ENCODE measurements around the gene USH1C.

USH1C gene

DNA sequence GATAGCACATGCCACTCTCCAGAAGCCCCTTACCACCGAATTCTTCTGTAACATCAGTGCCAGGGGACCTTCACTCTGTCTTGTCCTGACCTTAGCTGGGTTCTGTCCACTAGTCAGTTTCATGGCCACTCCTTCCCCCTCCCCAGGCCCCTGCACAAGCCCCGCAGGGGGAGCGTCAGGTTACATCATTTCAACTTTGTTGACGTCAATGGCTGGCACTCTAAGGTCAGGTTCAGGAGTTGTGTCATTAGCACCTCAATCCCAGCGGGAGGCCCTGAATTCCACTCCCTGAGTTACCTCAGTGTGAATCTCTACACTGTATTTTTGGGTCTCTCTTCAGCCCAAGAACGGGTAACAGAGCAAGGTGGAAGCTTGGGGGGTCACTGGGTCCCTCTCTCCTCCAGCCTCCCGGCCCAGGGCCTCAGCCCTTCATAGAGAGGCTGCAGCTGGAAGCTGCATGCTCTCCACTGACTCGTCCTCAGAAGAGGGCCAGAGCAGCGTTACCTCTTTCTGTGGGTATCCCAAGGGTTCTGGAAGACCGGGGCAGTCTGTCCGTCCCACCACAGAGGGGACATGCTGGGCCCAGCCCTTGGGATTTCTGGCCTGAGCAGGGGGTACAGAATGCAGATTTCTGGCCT lies 10.3 kb downstream of the USH1C start:
- WGBS, 2 experiments (ENCODE audit: insufficient coverage in 2 of 2), result 64 to 67% methylated on average over 10 to 11 of the region's 11 CpGs

DNA sequence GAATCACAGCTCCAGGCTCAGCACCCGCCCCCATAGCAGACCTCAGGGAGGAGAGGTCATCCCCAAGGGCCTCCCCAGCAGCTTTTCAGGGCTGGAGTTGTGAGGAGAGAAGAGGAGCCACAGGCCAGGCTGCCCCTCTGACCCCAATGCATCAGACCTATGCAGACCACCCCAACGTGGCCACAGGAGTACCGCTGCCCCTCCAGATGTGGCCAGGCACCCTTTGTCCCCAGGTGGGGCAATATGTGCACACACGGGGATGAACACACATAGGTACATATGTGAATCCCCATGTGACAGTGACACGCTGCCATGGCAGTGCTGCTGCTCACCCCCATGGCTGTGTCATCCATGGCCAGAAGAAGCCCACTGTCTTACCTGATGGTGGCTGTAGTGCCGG lies 10.9 kb downstream of the USH1C start:
- no peaks in the 10 kb centered on the region for H3K36me3 ChIP-seq (ENCODE audit: control insufficient read depth, insufficient read depth, low read length)
- 81 to 93% methylated on average over 6 of the region's 6 CpGs for WGBS, 2 experiments (ENCODE audit: insufficient coverage in 2 of 2)
- H3K9me3 ChIP-seq (ENCODE audit: control insufficient read depth, low read length), result no peaks in the 10 kb centered on the region
- peaks cover 5% of the 10 kb centered on the region for H3K4me1 ChIP-seq (ENCODE audit: control insufficient read depth, insufficient read depth, low read length, poor library complexity, severe bottlenecking)
- no peak overlapping the region for H3K27ac ChIP-seq (ENCODE audit: low read depth, low read length, severe bottlenecking)
- H3K4me3 ChIP-seq (ENCODE audit: extremely low read depth, insufficient read depth, low read length, poor library complexity, severe bottlenecking), result no peak overlapping the region

More for the DNA sequence above, 10.3 kb downstream of the USH1C start:
- Histone ChIP-seq H3K9me3 (ENCODE audit: control insufficient read depth, low read length) (no peaks in the 10 kb centered on the region), H3K4me3 (ENCODE audit: extremely low read depth, insufficient read depth, low read length, poor library complexity, severe bottlenecking) (no peak overlapping the region), H3K36me3 (ENCODE audit: control insufficient read depth, insufficient read depth, low read length) (no peaks in the 10 kb centered on the region), H3K4me1 (ENCODE audit: control insufficient read depth, insufficient read depth, low read length, poor library complexity, severe bottlenecking) (peaks cover 5% of the 10 kb centered on the region), H3K27ac (ENCODE audit: low read depth, low read length, severe bottlenecking) (no peak overlapping the region)

DNA sequence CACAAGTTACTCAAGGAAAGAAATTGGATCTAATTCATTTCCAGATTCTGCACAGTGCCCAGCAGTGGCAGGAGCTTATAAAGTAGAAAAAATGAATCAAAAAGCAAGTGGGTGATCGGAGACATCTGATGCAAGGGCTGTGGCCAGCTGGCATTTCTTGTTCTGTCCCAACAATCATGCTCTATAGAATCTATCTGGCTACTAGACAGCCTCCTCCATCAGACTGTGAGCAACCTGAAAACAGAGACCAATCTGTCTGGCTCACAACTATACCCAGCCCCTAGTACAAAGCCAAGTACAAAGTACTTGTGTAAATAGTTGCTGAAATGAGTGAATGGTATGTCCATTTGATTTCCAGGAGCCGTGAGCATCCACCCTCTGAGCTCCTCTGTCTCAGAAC lies 11.4 kb downstream of the USH1C start:
- no peaks in the 10 kb centered on the region for H3K36me3 ChIP-seq (ENCODE audit: control insufficient read depth, insufficient read depth, low read length)
- no peak overlapping the region for H3K27ac ChIP-seq (ENCODE audit: low read depth, low read length, severe bottlenecking)
- H3K9me3 ChIP-seq (ENCODE audit: control insufficient read depth, low read length), result no peaks in the 10 kb centered on the region
- H3K4me3 ChIP-seq (ENCODE audit: extremely low read depth, insufficient read depth, low read length, poor library complexity, severe bottlenecking), result no peak overlapping the region
- peaks cover 5% of the 10 kb centered on the region for H3K4me1 ChIP-seq (ENCODE audit: control insufficient read depth, insufficient read depth, low read length, poor library complexity, severe bottlenecking)
- WGBS, 2 experiments (ENCODE audit: insufficient coverage in 2 of 2), result 79 to 100% methylated on average over 2 of the region's 2 CpGs

DNA sequence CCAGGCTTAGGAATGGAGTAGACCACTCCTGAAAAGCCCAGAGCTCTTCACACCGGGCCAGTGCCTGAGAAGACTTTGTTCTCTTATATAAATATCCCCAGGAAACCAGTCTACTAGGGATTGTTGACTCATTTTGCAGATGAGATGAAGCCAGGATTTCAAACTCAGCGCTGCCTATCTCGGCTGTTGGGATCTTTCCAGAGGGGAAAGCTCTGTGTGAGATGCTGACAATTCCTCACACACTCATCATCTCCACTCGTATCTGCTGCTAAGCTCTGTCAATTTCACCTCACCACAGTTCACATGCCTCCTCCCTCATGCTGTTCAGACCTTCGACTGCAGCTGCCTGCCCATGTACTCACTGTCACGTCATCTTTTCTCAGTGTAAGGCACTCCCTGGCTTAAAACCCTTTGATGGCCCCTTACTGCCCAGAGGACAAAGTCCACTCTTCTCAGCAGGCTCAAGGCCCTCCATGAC lies 12.5 kb downstream of the USH1C start:
- no peak overlapping the region for H3K27ac ChIP-seq (ENCODE audit: low read depth, low read length, severe bottlenecking)
- no peak overlapping the region for H3K4me3 ChIP-seq (ENCODE audit: extremely low read depth, insufficient read depth, low read length, poor library complexity, severe bottlenecking)
- H3K4me1 ChIP-seq (ENCODE audit: control insufficient read depth, insufficient read depth, low read length, poor library complexity, severe bottlenecking), result peaks cover 5% of the 10 kb centered on the region
- no peaks in the 10 kb centered on the region for H3K9me3 ChIP-seq (ENCODE audit: control insufficient read depth, low read length)
- WGBS, 2 experiments (ENCODE audit: insufficient coverage in 2 of 2), result 84 to 89% methylated on average over 3 to 5 of the region's 6 CpGs
- no peaks in the 10 kb centered on the region for H3K36me3 ChIP-seq (ENCODE audit: control insufficient read depth, insufficient read depth, low read length)

DNA sequence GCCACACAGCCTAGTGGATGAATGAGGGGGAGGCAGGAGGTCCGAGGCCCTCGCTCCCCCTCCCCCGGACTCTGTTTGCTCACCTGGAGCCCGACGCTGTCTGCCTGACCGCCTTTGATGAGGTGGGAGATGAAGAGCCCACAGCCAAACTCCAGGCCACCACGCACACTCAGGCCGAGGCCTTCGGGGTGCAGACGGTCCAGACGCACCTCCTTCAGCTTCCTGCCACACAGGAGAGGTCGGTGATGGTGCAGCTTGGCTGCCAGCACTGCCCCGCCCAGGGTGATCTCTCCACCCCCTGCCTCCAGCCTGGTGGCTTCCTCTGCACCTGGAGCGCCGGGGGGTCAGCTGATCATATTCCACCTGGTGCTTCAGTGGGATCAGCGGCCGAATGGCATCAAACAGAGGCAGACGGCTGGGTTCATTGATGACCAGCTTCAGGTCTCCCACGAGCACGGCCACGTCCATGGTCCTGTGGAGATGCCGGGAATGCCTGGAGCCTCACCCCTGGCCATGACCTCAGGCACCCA lies 13.1 kb downstream of the USH1C start:
- Histone ChIP-seq H3K4me1 (ENCODE audit: control insufficient read depth, insufficient read depth, low read length, poor library complexity, severe bottlenecking) (peaks cover 5% of the 10 kb centered on the region), H3K27ac (ENCODE audit: low read depth, low read length, severe bottlenecking) (no peak overlapping the region), H3K9me3 (ENCODE audit: control insufficient read depth, low read length) (no peaks in the 10 kb centered on the region), H3K36me3 (ENCODE audit: control insufficient read depth, insufficient read depth, low read length) (no peaks in the 10 kb centered on the region), H3K4me3 (ENCODE audit: extremely low read depth, insufficient read depth, low read length, poor library complexity, severe bottlenecking) (no peak overlapping the region)
- 91 to 93% methylated on average over 12 to 17 of the region's 22 CpGs for WGBS, 2 experiments (ENCODE audit: insufficient coverage in 2 of 2)

DNA sequence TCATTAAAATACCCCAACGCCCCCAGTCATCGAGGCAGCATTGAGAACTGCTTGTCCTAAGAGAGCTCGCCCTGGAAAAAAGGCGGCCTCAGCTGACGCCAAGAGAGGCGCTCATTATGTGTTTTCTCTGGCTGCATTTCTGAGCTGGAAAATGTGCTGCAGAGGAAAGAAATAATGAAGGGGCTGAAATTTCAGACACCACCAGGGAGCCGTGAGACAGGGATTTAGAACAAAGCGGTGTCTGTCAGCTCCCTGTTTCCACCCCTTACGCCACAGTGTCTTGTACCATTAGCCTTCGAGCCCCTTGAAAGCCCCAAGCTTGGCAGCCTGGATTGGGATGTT lies 14.4 kb downstream of the USH1C start:
- H3K36me3 ChIP-seq (ENCODE audit: control insufficient read depth, insufficient read depth, low read length), result no peaks in the 10 kb centered on the region
- H3K27ac ChIP-seq (ENCODE audit: low read depth, low read length, severe bottlenecking), result no peak overlapping the region
- H3K4me3 ChIP-seq (ENCODE audit: extremely low read depth, insufficient read depth, low read length, poor library complexity, severe bottlenecking), result no peak overlapping the region
- no peaks in the 10 kb centered on the region for H3K9me3 ChIP-seq (ENCODE audit: control insufficient read depth, low read length)
- peaks cover 5% of the 10 kb centered on the region for H3K4me1 ChIP-seq (ENCODE audit: control insufficient read depth, insufficient read depth, low read length, poor library complexity, severe bottlenecking)
- 85 to 87% methylated on average over 9 to 10 of the region's 10 CpGs for WGBS, 2 experiments (ENCODE audit: insufficient coverage in 2 of 2)

DNA sequence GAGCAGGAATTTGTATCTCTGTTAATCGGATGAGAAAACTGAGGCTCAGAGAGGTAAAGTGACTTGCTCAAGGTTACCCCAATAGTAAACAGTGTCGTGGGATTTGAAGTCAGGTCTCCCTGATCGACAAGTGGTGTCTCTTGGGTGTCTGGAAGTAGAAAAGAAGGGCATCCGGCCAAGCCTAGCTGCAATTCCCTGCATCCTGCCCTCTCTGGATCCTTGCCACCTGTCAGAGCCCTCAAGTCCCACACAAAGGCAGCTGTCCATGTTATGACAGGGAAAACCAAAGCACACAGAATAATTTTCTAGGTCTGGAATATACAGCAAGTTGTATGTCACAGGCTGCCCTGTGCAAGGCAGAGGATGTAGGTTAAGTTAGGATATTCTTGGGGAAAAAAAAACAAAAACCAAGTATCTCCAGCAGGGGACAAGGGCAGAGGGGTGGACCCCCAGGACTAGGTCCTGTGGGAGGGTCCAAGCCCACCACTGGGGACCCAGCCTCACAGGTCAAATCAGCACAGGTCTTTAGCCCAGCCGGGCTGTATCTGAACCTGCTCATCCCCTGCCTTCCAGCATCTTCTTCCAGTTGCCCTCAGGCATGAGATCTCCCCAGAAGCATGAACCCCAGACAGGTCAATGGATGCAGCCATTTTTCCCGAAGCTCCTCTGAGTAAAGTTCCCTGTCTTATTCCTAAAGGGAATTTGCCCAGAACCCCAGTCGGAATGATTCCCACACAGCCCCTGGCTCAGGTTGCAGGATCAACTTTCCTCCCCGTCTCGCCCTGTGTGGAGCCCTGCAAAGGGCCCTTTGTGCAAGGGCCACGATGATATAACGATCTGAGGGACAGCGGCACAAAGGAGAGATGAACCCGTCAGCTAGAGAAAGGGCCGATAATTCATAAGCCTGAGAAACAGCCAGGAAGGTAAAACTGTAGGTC lies 15.0 kb downstream of the USH1C start:
- Histone ChIP-seq H3K4me3 (ENCODE audit: extremely low read depth, insufficient read depth, low read length, poor library complexity, severe bottlenecking) (no peak overlapping the region), H3K9me3 (ENCODE audit: control insufficient read depth, low read length) (no peaks in the 10 kb centered on the region), H3K36me3 (ENCODE audit: control insufficient read depth, insufficient read depth, low read length) (no peaks in the 10 kb centered on the region), H3K4me1 (ENCODE audit: control insufficient read depth, insufficient read depth, low read length, poor library complexity, severe bottlenecking) (peaks cover 5% of the 10 kb centered on the region), H3K27ac (ENCODE audit: low read depth, low read length, severe bottlenecking) (no peak overlapping the region)
- 86 to 87% methylated on average over 13 to 14 of the region's 14 CpGs for WGBS, 2 experiments (ENCODE audit: insufficient coverage in 2 of 2)

DNA sequence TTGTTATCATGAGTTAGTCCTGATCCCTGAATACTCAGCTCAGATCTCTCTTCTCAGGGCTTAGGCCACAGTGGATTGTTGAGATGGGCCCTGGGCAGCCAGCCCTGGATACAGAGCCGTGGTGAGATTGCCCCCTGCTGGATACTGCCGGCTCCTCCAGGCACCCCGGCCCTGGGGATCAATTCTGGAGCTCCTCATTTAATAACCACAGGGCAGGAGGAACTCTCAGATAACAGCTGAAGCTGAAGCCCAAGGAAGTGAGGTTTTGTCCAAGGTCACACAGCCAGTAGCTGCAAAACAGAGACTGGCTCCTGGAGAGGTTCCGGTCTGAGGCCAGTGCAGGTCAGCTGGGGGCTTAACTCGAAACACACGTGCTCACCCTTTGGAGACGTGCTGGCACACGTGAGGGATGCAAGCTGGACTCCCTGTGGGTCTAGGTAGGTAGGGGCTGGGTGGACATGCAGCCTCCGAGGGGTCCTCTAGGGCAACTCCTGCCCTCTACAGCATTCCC lies 16.0 kb downstream of the USH1C start:
- Histone ChIP-seq H3K4me3 (ENCODE audit: extremely low read depth, insufficient read depth, low read length, poor library complexity, severe bottlenecking) (no peak overlapping the region), H3K4me1 (ENCODE audit: control insufficient read depth, insufficient read depth, low read length, poor library complexity, severe bottlenecking) (peaks cover 5% of the 10 kb centered on the region), H3K9me3 (ENCODE audit: control insufficient read depth, low read length) (no peaks in the 10 kb centered on the region), H3K27ac (ENCODE audit: low read depth, low read length, severe bottlenecking) (no peak overlapping the region), H3K36me3 (ENCODE audit: control insufficient read depth, insufficient read depth, low read length) (no peaks in the 10 kb centered on the region)
- 45 to 57% methylated on average over 6 to 7 of the region's 9 CpGs for WGBS, 2 experiments (ENCODE audit: insufficient coverage in 2 of 2)

DNA sequence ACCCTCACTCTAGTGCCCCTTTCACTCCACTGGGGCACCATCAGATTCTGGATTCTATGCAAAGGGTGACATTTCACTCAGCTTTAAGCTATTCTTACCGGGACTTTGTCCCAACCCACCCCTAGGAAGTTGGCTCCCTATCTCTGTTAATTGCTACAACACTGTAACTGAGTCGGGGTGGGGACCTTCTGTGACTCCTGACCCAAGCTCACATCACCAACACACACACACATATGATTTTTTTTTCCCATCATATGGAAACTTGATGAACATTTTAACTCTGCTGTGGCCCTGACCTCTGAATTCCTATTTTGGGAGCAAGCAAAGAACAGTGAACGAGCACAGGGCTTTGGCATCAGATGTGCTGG lies 16.6 kb downstream of the USH1C start:
- peaks cover 5% of the 10 kb centered on the region for H3K4me1 ChIP-seq (ENCODE audit: control insufficient read depth, insufficient read depth, low read length, poor library complexity, severe bottlenecking)
- WGBS, 2 experiments (ENCODE audit: insufficient coverage in 2 of 2), result 71 to 73% methylated on average over 2 of the region's 3 CpGs
- H3K9me3 ChIP-seq (ENCODE audit: control insufficient read depth, low read length), result no peaks in the 10 kb centered on the region
- no peak overlapping the region for H3K27ac ChIP-seq (ENCODE audit: low read depth, low read length, severe bottlenecking)
- no peak overlapping the region for H3K4me3 ChIP-seq (ENCODE audit: extremely low read depth, insufficient read depth, low read length, poor library complexity, severe bottlenecking)
- no peaks in the 10 kb centered on the region for H3K36me3 ChIP-seq (ENCODE audit: control insufficient read depth, insufficient read depth, low read length)

DNA sequence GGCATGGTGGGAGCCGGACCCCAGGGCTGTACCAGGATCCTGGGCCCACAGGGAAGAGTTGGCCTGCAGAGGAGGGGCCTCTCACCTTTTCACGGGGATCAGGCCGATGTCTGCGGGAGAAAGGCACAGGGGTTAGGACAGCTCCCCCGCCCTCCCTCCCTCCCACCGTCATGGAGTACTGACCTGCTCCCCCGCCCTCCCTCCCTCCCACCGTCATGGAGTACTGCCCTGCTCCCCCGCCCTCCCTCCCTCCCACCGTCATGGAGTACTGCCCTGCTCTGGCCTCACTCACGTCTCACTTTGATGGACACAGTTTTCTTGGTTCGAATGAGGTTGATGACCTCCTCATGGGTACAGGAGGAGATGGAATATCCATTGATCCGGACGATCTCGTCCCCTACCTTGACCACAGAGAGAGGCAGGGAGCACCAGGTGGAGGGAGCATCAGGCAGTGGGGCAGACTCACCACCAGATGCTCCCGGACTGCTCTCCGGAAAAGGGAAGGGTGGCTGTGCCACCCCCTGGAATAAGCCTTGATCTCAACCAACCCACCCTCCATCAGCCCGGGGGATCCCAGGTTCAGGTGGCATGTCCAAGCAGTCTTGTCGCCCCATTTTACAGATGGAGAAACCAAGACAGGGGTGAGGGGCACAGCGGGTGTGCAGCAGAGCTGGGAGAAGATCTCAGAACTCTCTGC lies 17.1 kb downstream of the USH1C start:
- Histone ChIP-seq H3K36me3 (ENCODE audit: control insufficient read depth, insufficient read depth, low read length) (no peaks in the 10 kb centered on the region), H3K4me1 (ENCODE audit: control insufficient read depth, insufficient read depth, low read length, poor library complexity, severe bottlenecking) (peaks cover 5% of the 10 kb centered on the region), H3K9me3 (ENCODE audit: control insufficient read depth, low read length) (no peaks in the 10 kb centered on the region), H3K27ac (ENCODE audit: low read depth, low read length, severe bottlenecking) (no peak overlapping the region), H3K4me3 (ENCODE audit: extremely low read depth, insufficient read depth, low read length, poor library complexity, severe bottlenecking) (no peak overlapping the region)
- WGBS, 2 experiments (ENCODE audit: insufficient coverage in 2 of 2), result 91 to 92% methylated on average over 9 to 10 of the region's 20 CpGs
